Thyroid gland (tissue), 4 donors: ENCODE data around the gene WDFY4.

Source experiments
- POLR2A ChIP-seq, 2 donors: fragments of 450-650 bp; IDR thresholded peaks; one replicate each; pipeline ENCODE4 v1.6.1; 2017; ENCODE audit warnings: antibody characterized with exemption in 2 of 2, mild to moderate bottlenecking in 2 of 2, moderate library complexity in 1 of 2
- TF ChIP-seq, protein P1 (sequence below), 6 experiments: fragments of 200-600 bp in 3 of 6; fragments of 450-650 bp in 3 of 6; sonication (generic) in 3 of 6; IDR thresholded peaks; one replicate each; pipeline ENCODE4 v1.5.1; 2016 to 2019; ENCODE audit warnings: antibody characterized with exemption in 6 of 6, mild to moderate bottlenecking in 2 of 6, inconsistent platforms in 1 of 6, moderate library complexity in 1 of 6

GRCh38 chr10:48834189-48834965, 149.7 kb downstream of the WDFY4 start:
- TF ChIP-seq, protein P1, sequence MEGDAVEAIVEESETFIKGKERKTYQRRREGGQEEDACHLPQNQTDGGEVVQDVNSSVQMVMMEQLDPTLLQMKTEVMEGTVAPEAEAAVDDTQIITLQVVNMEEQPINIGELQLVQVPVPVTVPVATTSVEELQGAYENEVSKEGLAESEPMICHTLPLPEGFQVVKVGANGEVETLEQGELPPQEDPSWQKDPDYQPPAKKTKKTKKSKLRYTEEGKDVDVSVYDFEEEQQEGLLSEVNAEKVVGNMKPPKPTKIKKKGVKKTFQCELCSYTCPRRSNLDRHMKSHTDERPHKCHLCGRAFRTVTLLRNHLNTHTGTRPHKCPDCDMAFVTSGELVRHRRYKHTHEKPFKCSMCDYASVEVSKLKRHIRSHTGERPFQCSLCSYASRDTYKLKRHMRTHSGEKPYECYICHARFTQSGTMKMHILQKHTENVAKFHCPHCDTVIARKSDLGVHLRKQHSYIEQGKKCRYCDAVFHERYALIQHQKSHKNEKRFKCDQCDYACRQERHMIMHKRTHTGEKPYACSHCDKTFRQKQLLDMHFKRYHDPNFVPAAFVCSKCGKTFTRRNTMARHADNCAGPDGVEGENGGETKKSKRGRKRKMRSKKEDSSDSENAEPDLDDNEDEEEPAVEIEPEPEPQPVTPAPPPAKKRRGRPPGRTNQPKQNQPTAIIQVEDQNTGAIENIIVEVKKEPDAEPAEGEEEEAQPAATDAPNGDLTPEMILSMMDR (IDR thresholded peaks at IDR 0.05): no peak
- no peak for TF ChIP-seq POLR2A (IDR thresholded peaks at IDR 0.05)
